Measurements from ENCODE around the gene SNX3.

SNX3 gene

DNA sequence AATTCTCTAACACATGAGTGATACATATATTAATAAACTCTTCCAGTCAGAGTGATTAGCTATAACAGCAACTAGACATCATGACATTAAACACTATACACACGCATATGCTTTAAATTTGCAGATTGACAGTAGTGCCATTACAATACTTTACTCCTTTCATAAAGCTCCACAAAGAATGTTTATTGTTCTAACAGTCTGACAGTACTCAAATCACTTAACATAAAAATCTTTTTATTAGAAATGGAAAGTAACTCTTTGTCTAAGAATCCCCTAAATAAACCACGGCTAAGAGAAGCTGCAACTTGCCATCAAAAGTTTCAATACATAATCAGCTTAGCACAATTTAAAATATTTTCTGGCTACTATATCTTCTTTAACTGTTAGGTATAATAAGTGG lies 24.0 kb downstream of the SNX3 start:
- no peak for ATAC-seq (ENCODE audit: insufficient read depth, low read depth)
- H3K79me2 ChIP-seq (ENCODE audit: insufficient read depth, low read length): peaks cover 91% of the 10 kb centered on the region

DNA sequence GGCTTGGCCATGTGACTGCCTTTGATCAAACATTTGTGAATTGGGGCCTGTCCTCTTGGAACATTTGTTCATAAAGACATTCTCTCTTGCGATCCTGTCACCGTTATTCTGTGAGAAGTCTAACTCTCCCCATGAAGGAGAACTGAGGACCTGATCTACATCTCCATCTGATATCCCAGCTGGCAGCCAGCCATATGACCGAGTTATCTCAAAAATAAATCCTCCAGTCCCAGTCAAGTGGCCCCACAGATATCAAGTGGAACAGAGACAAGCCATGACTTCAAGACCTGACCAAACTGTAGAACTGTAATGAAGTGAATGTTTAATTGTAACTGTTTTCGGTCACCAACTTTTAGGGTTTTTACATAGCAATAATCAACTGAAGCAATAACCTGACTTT lies 25.7 kb downstream of the SNX3 start:
- ATAC-seq (ENCODE audit: insufficient read depth, low read depth) (no peak), DNase-seq (no peak)
- peaks cover 17% of the 10 kb centered on the region; the same call in 1 of the 2 replicates for H4K20me1 ChIP-seq (ENCODE audit: insufficient read depth, low read length)
- no peak overlapping the region for H3K27ac ChIP-seq (ENCODE audit: low read length)
- no peaks in the 10 kb centered on the region for H3K27me3 ChIP-seq (ENCODE audit: insufficient read depth, low read length, poor library complexity)
- H3K36me3 ChIP-seq (ENCODE audit: insufficient read depth, low read length): peaks cover 28% of the 10 kb centered on the region
- H3K4me2 ChIP-seq (ENCODE audit: insufficient read depth, low read length): no peak overlapping the region
- H3K4me3 ChIP-seq (ENCODE audit: low read depth in 1 of 2, low read length in 2 of 2): no peak overlapping the region
- H2AFZ ChIP-seq (ENCODE audit: low read depth, low read length): no peak overlapping the region
- TF ChIP-seq EZH2 (IDR thresholded peaks at IDR 0.05; ENCODE audit: borderline replicate concordance, low read depth, low read length, severe bottlenecking) (no peak), CTCF (IDR thresholded peaks at IDR 0.05; ENCODE audit: borderline replicate concordance, extremely low read depth, low read length, poor library complexity, severe bottlenecking) (no peak)
- peaks cover 89% of the 10 kb centered on the region for H3K79me2 ChIP-seq (ENCODE audit: insufficient read depth, low read length)
- H3K9me3 ChIP-seq (ENCODE audit: insufficient read depth, low read length, severe bottlenecking): no peaks in the 10 kb centered on the region
- H3K4me1 ChIP-seq (ENCODE audit: insufficient read depth, low read length): no peaks in the 10 kb centered on the region
- H3K9ac ChIP-seq (ENCODE audit: low read depth, low read length): no peak overlapping the region

More for the DNA sequence above, 24.0 kb downstream of the SNX3 start:
- no peaks in the 10 kb centered on the region for H3K4me1 ChIP-seq (ENCODE audit: insufficient read depth, low read length)
- no peak overlapping the region for H3K4me3 ChIP-seq (ENCODE audit: low read depth in 1 of 2, low read length in 2 of 2)
- H3K27me3 ChIP-seq (ENCODE audit: insufficient read depth, low read length, poor library complexity): no peaks in the 10 kb centered on the region
- H3K4me2 ChIP-seq (ENCODE audit: insufficient read depth, low read length): no peak overlapping the region
- peaks cover 20% of the 10 kb centered on the region; the same call in 1 of the 2 replicates for H4K20me1 ChIP-seq (ENCODE audit: insufficient read depth, low read length)
- TF ChIP-seq EZH2 (IDR thresholded peaks at IDR 0.05; ENCODE audit: borderline replicate concordance, low read depth, low read length, severe bottlenecking): no peak
- TF ChIP-seq CTCF (IDR thresholded peaks at IDR 0.05; ENCODE audit: borderline replicate concordance, extremely low read depth, low read length, poor library complexity, severe bottlenecking): no peak
- H3K9me3 ChIP-seq (ENCODE audit: insufficient read depth, low read length, severe bottlenecking): no peaks in the 10 kb centered on the region
- no peak overlapping the region for H3K27ac ChIP-seq (ENCODE audit: low read length)
- peaks cover 39% of the 10 kb centered on the region for H3K36me3 ChIP-seq (ENCODE audit: insufficient read depth, low read length)
- no peak overlapping the region for H2AFZ ChIP-seq (ENCODE audit: low read depth, low read length)
- DNase-seq: no peak
- no peak overlapping the region for H3K9ac ChIP-seq (ENCODE audit: low read depth, low read length)

DNA sequence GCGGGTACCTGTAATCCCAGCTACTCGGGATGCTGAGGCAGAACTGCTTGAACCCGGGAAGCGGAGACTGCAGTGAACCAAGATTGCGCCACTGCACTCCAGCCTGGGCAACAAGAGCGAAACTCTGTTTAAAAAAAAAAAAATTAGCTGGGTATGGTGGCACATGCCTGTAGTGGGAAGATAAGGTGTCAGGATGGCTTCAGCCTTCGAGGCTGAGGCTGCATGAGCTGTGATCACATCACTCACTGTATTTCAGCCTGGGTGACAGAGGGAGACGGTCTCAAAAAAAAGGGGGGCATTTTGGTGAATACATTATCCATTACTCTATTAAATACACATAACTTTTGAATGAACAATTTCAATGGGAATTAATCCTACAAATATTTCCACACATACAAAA lies 32.4 kb downstream of the SNX3 start:
- Histone ChIP-seq H3K4me1 (ENCODE audit: insufficient read depth, low read length) (no peaks in the 10 kb centered on the region), H3K4me3 (ENCODE audit: low read depth in 1 of 2, low read length in 2 of 2) (no peak overlapping the region), H3K36me3 (ENCODE audit: insufficient read depth, low read length) (peaks cover 12% of the 10 kb centered on the region; the same call in 1 of the 2 replicates), H3K4me2 (ENCODE audit: insufficient read depth, low read length) (no peak overlapping the region), H3K27me3 (ENCODE audit: insufficient read depth, low read length, poor library complexity) (no peaks in the 10 kb centered on the region), H3K9ac (ENCODE audit: low read depth, low read length) (no peak overlapping the region), H3K27ac (ENCODE audit: low read length) (no peak overlapping the region), H3K79me2 (ENCODE audit: insufficient read depth, low read length) (peaks cover 87% of the 10 kb centered on the region), H2AFZ (ENCODE audit: low read depth, low read length) (no peak overlapping the region), H4K20me1 (ENCODE audit: insufficient read depth, low read length) (peaks cover 10% of the 10 kb centered on the region; the same call in 1 of the 2 replicates), H3K9me3 (ENCODE audit: insufficient read depth, low read length, severe bottlenecking) (no peaks in the 10 kb centered on the region)
- TF ChIP-seq EZH2 (IDR thresholded peaks at IDR 0.05; ENCODE audit: borderline replicate concordance, low read depth, low read length, severe bottlenecking) (no peak), CTCF (IDR thresholded peaks at IDR 0.05; ENCODE audit: borderline replicate concordance, extremely low read depth, low read length, poor library complexity, severe bottlenecking) (no peak)
- DNase-seq (no peak), ATAC-seq (ENCODE audit: insufficient read depth, low read depth) (no peak)

- H3K27ac ChIP-seq (ENCODE audit: low read length): no peak overlapping the region
- no peaks in the 10 kb centered on the region for H3K27me3 ChIP-seq (ENCODE audit: insufficient read depth, low read length, poor library complexity)
- no peak for ATAC-seq (ENCODE audit: insufficient read depth, low read depth)
- H3K4me3 ChIP-seq (ENCODE audit: low read depth in 1 of 2, low read length in 2 of 2): no peak overlapping the region
- no peak overlapping the region for H2AFZ ChIP-seq (ENCODE audit: low read depth, low read length)
- no peaks in the 10 kb centered on the region for H3K9me3 ChIP-seq (ENCODE audit: insufficient read depth, low read length, severe bottlenecking)
- peaks cover 10% of the 10 kb centered on the region; the same call in 1 of the 2 replicates for H4K20me1 ChIP-seq (ENCODE audit: insufficient read depth, low read length)
- H3K4me2 ChIP-seq (ENCODE audit: insufficient read depth, low read length): no peak overlapping the region
- peaks cover 77% of the 10 kb centered on the region for H3K79me2 ChIP-seq (ENCODE audit: insufficient read depth, low read length)
- no peak for TF ChIP-seq CTCF (IDR thresholded peaks at IDR 0.05; ENCODE audit: borderline replicate concordance, extremely low read depth, low read length, poor library complexity, severe bottlenecking)
- TF ChIP-seq EZH2 (IDR thresholded peaks at IDR 0.05; ENCODE audit: borderline replicate concordance, low read depth, low read length, severe bottlenecking): no peak
- no peak for DNase-seq
- no peaks in the 10 kb centered on the region for H3K4me1 ChIP-seq (ENCODE audit: insufficient read depth, low read length)
- H3K9ac ChIP-seq (ENCODE audit: low read depth, low read length): no peak overlapping the region
- H3K36me3 ChIP-seq (ENCODE audit: insufficient read depth, low read length): peaks cover 19% of the 10 kb centered on the region
These were observed 33.5 kb downstream of the SNX3 start for GRCh38 chr6:108227290-108227689.

Data from DND-41 (cell line).